Thyroid gland (tissue), 4 donors: ENCODE measurements around the gene RHOB. TPM values are rescaled to one million over a fixed set of nuclear protein-coding genes. Genes with fewer than 3 reads are reported as not detected.

Source experiments
- DNase-seq, 2 donors: peaks; one replicate each; pipeline ENCODE4 v3.0.0-alpha.2; 2019
- H3K27ac ChIP-seq, 3 donors: fragments of 200-600 bp; sonication (generic); 1 replicate in 2 of 3; 2 replicates in 1 of 3; pipeline ENCODE4 v1.5.1; 2016 to 2019; ENCODE audit warnings: mild to moderate bottlenecking in 1 of 3, moderate library complexity in 1 of 3
- H3K27me3 ChIP-seq: fragments of 200-600 bp; sonication (generic); one replicate; pipeline ENCODE4 v1.5.1; 2019
- H3K36me3 ChIP-seq, 2 donors: fragments of 200-600 bp; sonication (generic); one replicate each; pipeline ENCODE4 v1.5.1; 2016 to 2019
- H3K4me1 ChIP-seq, 2 donors: fragments of 200-600 bp; sonication (generic); one replicate each; pipeline ENCODE4 v1.5.1; 2017 to 2019
- H3K4me3 ChIP-seq, 3 donors: fragments of 200-600 bp; sonication (generic); replicated peaks in 1 of 3; 1 replicate in 2 of 3; 2 replicates in 1 of 3; pipeline ENCODE4 v1.5.1; 2016; ENCODE audit warnings: mild to moderate bottlenecking in 1 of 3
- H3K9me3 ChIP-seq: fragments of 200-600 bp; sonication (generic); one replicate; pipeline ENCODE4 v1.5.1; 2017
- CTCF ChIP-seq, 6 experiments: fragments of 200-600 bp in 3 of 6; fragments of 450-650 bp in 3 of 6; sonication (generic) in 3 of 6; IDR thresholded peaks; one replicate each; pipeline ENCODE4 v1.5.1; 2016 to 2019; ENCODE audit warnings: antibody characterized with exemption in 6 of 6, mild to moderate bottlenecking in 2 of 6, inconsistent platforms in 1 of 6, moderate library complexity in 1 of 6
- POLR2A ChIP-seq, 2 donors: fragments of 450-650 bp; IDR thresholded peaks; one replicate each; pipeline ENCODE4 v1.6.1; 2017; ENCODE audit warnings: antibody characterized with exemption in 2 of 2, mild to moderate bottlenecking in 2 of 2, moderate library complexity in 1 of 2
- WGBS, 2 donors: methylation state at CpG; one replicate each; pipeline ENCODE4 v1.1.5; 2017; 5-methylcytosine and 5-hydroxymethylcytosine counted together
- intact Hi-C: fragments of 100-400 bp; cut with DNase I; formaldehyde crosslinking; loops from one replicate; pipeline ENCODE4 v1.15.1; 2023
- total RNA-seq, 4 donors: library from RNA; depleted of rRNA; stranded (reverse); fragments of >200 nt; gene quantifications; one replicate each; pipeline ENCODE4 v1.2.3, GENCODE V29; 2016

RHOB gene
- total RNA-seq, 4 donors from 2014 or later = 238 to 381 (median 271) TPM

GRCh38 chr2:20484034-20484617 is 37.3 kb downstream of the RHOB start:
- peak overlapping the region in 1 of 3 donors; percentile 4 for H3K27ac ChIP-seq
- peaks cover 0 to 22% of the 10 kb centered on the region in 2 donors for H3K4me1 ChIP-seq
- H3K27me3 ChIP-seq = no peaks in the 10 kb centered on the region
- DNase-seq = no peak
- WGBS, 2 donors = 98% methylated on average over 3 to 6 of the region's 6 CpGs
- H3K4me3 ChIP-seq = no peak overlapping the region
- intact Hi-C loops = no loop called here
- TF ChIP-seq POLR2A (IDR thresholded peaks at IDR 0.05) (no peak), CTCF (IDR thresholded peaks at IDR 0.05) (no peak)
- H3K9me3 ChIP-seq = no peaks in the 10 kb centered on the region
- no peaks in the 10 kb centered on the region for H3K36me3 ChIP-seq

- no peak overlapping the region for H3K4me3 ChIP-seq
- WGBS, 2 donors = 89 to 91% methylated on average over 7 to 8 of the region's 8 CpGs
- intact Hi-C loops = no loop called here
- H3K27me3 ChIP-seq = no peaks in the 10 kb centered on the region
- H3K4me1 ChIP-seq = peaks cover 0 to 22% of the 10 kb centered on the region in 2 donors
- no peak overlapping the region for H3K27ac ChIP-seq
- DNase-seq = no peak
- TF ChIP-seq CTCF (IDR thresholded peaks at IDR 0.05) (no peak), POLR2A (IDR thresholded peaks at IDR 0.05) (no peak)
- H3K9me3 ChIP-seq = no peaks in the 10 kb centered on the region
- no peaks in the 10 kb centered on the region for H3K36me3 ChIP-seq
Measured at GRCh38 chr2:20484810-20485611, 38.1 kb downstream of the RHOB start.

DNA sequence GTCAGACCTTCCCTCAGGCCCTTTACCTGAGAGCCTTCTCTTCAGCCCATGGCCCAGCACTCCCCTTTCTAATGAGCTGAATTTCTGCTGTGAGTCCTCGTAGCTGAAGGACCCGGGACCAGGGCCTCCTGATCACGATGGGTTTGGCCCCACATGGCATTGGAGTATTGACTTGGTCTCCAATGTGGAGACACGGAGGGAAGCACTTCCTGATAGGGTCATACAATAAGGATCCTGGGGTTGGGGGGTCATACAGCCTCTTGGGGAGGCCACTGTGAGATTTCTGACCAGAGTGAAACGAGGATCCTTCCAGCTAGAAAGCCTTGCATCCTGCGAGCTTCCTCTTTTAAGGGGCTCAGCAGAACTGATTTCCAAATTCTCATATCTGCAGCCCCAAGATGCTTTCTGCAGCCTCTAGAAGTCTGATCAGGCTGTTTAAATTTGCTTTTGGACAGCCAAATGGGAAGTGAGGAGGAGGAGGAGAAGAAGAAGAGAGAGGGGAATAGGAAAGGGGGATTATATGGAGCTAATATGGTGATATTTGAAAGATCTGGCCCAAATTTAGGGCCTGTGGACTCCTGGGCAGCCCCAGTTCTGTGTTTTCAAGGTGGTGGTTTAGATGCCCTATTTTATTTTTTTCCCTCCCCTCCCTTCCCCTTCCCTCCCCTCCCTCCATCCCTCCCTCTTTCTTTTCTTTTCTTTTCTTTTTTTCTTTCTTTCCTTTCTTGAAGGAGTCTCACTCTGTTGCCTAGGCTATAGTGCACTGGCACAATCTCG is 38.9 kb downstream of the RHOB start:
- H3K9me3 ChIP-seq = no peaks in the 10 kb centered on the region
- no peak for TF ChIP-seq POLR2A (IDR thresholded peaks at IDR 0.05)
- TF ChIP-seq CTCF (IDR thresholded peaks at IDR 0.05) = no peak
- DNase-seq = no peak
- no peaks in the 10 kb centered on the region for H3K27me3 ChIP-seq
- WGBS, 2 donors = 78 to 81% methylated on average over 7 of the region's 7 CpGs
- H3K4me1 ChIP-seq = peaks cover 0 to 28% of the 10 kb centered on the region in 2 donors
- intact Hi-C loops = no loop called here
- no peak overlapping the region for H3K27ac ChIP-seq
- H3K4me3 ChIP-seq = no peak overlapping the region
- no peaks in the 10 kb centered on the region for H3K36me3 ChIP-seq

- Histone ChIP-seq H3K36me3 (no peaks in the 10 kb centered on the region), H3K4me1 (peaks cover 0 to 32% of the 10 kb centered on the region in 2 donors), H3K27ac (no peak overlapping the region), H3K4me3 (no peak overlapping the region), H3K27me3 (no peaks in the 10 kb centered on the region), H3K9me3 (no peaks in the 10 kb centered on the region)
- WGBS, 2 donors = 67 to 100% methylated on average over 2 to 3 of the region's 3 CpGs
- TF ChIP-seq CTCF (IDR thresholded peaks at IDR 0.05) = no peak
- no peak for TF ChIP-seq POLR2A (IDR thresholded peaks at IDR 0.05)
- intact Hi-C loops = no loop called here
- DNase-seq = no peak
Measured at GRCh38 chr2:20486571-20486970, 39.7 kb downstream of the RHOB start.
